ENCODE results near the gene E2F1.

Gene E2F1

GRCh38 chr20:33672426-33673113 lies 13.6 kb downstream of the E2F1 start:
- DNase-seq (ENCODE audit: low spot score): no peak

GRCh38 chr20:33671573-33672288 lies 14.5 kb downstream of the E2F1 start:
- DNase-seq (ENCODE audit: low spot score): no peak

- no peak for DNase-seq (ENCODE audit: low spot score)
Measured at GRCh38 chr20:33670715-33671499, 15.3 kb downstream of the E2F1 start.

- no peak for DNase-seq (ENCODE audit: low spot score)
Measured at GRCh38 chr20:33669873-33670640, 16.1 kb downstream of the E2F1 start.

- no peak for DNase-seq (ENCODE audit: low spot score)
Measured at GRCh38 chr20:33669224-33669623, 17.0 kb downstream of the E2F1 start.

GRCh38 chr20:33668466-33669155 lies 17.6 kb downstream of the E2F1 start:
- DNase-seq (ENCODE audit: low spot score): no peak

- peak; percentile 74 for DNase-seq (ENCODE audit: low spot score)
Measured at GRCh38 chr20:33667676-33668465, 18.3 kb downstream of the E2F1 start.

- DNase-seq (ENCODE audit: low spot score): no peak
Measured at GRCh38 chr20:33667245-33667675, 18.9 kb downstream of the E2F1 start.

GRCh38 chr20:33666293-33667244 lies 19.6 kb downstream of the E2F1 start, which contains the start of gene ACTL10:
Gene ACTL10, plus strand, starts transcription at chr20:33666943. Its CDS starts 555 bp downstream, at chr20:33667498.
- DNase-seq (ENCODE audit: low spot score): peak; percentile 97

- no peak for DNase-seq (ENCODE audit: low spot score)
Measured at GRCh38 chr20:33664762-33665144, 21.4 kb downstream of the E2F1 start.

GRCh38 chr20:33664085-33664761 lies 22.0 kb downstream of the E2F1 start:
- DNase-seq (ENCODE audit: low spot score): no peak

- peak; percentile 80 for DNase-seq (ENCODE audit: low spot score)
Measured at GRCh38 chr20:33663161-33664084, 22.8 kb downstream of the E2F1 start.

GRCh38 chr20:33662172-33662571 lies 24.0 kb downstream of the E2F1 start, which contains the start of gene C20orf144:
Gene C20orf144, plus strand, starts transcription at chr20:33662327. Its CDS starts 19 bp downstream, at chr20:33662346.
- DNase-seq (ENCODE audit: low spot score): no peak

GRCh38 chr20:33660685-33661058 lies 25.5 kb downstream of the E2F1 start:
- DNase-seq (ENCODE audit: low spot score): no peak

GRCh38 chr20:33660035-33660684 lies 26.0 kb downstream of the E2F1 start:
- no peak for DNase-seq (ENCODE audit: low spot score)

GRCh38 chr20:33659341-33660034 lies 26.7 kb downstream of the E2F1 start:
- no peak for DNase-seq (ENCODE audit: low spot score)

Measured in globus pallidus (tissue), 1 donor.